Keratinocyte (primary cell): ENCODE measurements around the gene WDR27. TPM values are rescaled to one million over a fixed set of nuclear protein-coding genes. Genes with fewer than 3 reads are reported as not detected.

Experiments
- DNase-seq: peaks from one replicate; pipeline ENCODE4 v3.0.0-alpha.2; 2011; ENCODE audit warnings: low read depth, missing footprints, low spot score
- FAIRE-seq: peaks from 2 replicates; lab custom pipeline; 2011; peaks lifted over from hg19 to GRCh38; lab: Jason Lieb, UNC
- H2AFZ ChIP-seq: 2 replicates; pipeline ENCODE4 v1.6.0; 2012; ENCODE audit warnings: low read length, control low read depth, inconsistent platforms; ENCODE audit not compliant: control insufficient read depth
- H3K27ac ChIP-seq: 2 replicates; pipeline ENCODE4 v1.5.1; 2011; ENCODE audit warnings: low read length; ENCODE audit not compliant: control insufficient read depth, insufficient read depth
- H3K27me3 ChIP-seq: 3 replicates; pipeline ENCODE4 v1.6.0; 2011; ENCODE audit warnings: low read length; ENCODE audit not compliant: control insufficient read depth, insufficient read depth; ENCODE audit errors: extremely low read depth
- H3K36me3 ChIP-seq, 2 experiments: 2 replicates in 1 of 2; 3 replicates in 1 of 2; pipeline ENCODE4 v1.5.1; 2011; ENCODE audit warnings: low read length in 2 of 2, mild to moderate bottlenecking in 1 of 2; ENCODE audit not compliant: control insufficient read depth in 2 of 2, insufficient read depth in 2 of 2; ENCODE audit errors: extremely low read depth in 1 of 2
- H3K4me1 ChIP-seq: 3 replicates; pipeline ENCODE4 v1.5.1; 2011; ENCODE audit warnings: low read length; ENCODE audit not compliant: control insufficient read depth, insufficient read depth; ENCODE audit errors: extremely low read depth
- H3K4me2 ChIP-seq: 3 replicates; pipeline ENCODE4 v1.6.0; 2011; ENCODE audit warnings: low read depth, low read length; ENCODE audit not compliant: control insufficient read depth, insufficient read depth; ENCODE audit errors: extremely low read depth
- H3K4me3 ChIP-seq, 3 experiments: fragments of 200-600 bp in 1 of 3; sonication (generic) in 1 of 3; 2 replicates in 2 of 3; 3 replicates in 1 of 3; pipeline ENCODE4 v1.5.1; 2011 to 2016; ENCODE audit warnings: low read length in 3 of 3, mild to moderate bottlenecking in 3 of 3, control low read depth in 2 of 3, inconsistent platforms in 1 of 3, low read depth in 1 of 3, mixed read lengths in 1 of 3, mixed run types in 1 of 3, moderate library complexity in 1 of 3; ENCODE audit not compliant: control insufficient read depth in 2 of 3, insufficient read depth in 2 of 3; ENCODE audit errors: extremely low read depth in 1 of 3
- H3K79me2 ChIP-seq: 2 replicates; pipeline ENCODE4 v1.6.0; 2012; ENCODE audit warnings: low read length; ENCODE audit not compliant: control insufficient read depth, insufficient read depth
- H3K9ac ChIP-seq: 3 replicates; pipeline ENCODE4 v1.6.0; 2011; ENCODE audit warnings: low read length; ENCODE audit not compliant: control insufficient read depth, insufficient read depth; ENCODE audit errors: extremely low read depth
- H3K9me1 ChIP-seq: 3 replicates; pipeline ENCODE4 v1.6.0; 2011; ENCODE audit warnings: low read length; ENCODE audit not compliant: control insufficient read depth, insufficient read depth; ENCODE audit errors: extremely low read depth
- H3K9me3 ChIP-seq: 2 replicates; pipeline ENCODE4 v1.5.1; 2012; ENCODE audit warnings: low read depth, low read length; ENCODE audit not compliant: control insufficient read depth
- H4K20me1 ChIP-seq: 3 replicates; pipeline ENCODE4 v1.6.0; 2011; ENCODE audit warnings: low read length; ENCODE audit not compliant: control insufficient read depth, insufficient read depth; ENCODE audit errors: extremely low read depth
- CTCF ChIP-seq, 3 experiments: IDR thresholded peaks in 1 of 3; conservative IDR thresholded peaks in 1 of 3; optimal IDR thresholded peaks in 1 of 3; 2 replicates in 2 of 3; 3 replicates in 1 of 3; pipeline versions ENCODE3 to v1.5.1; 2011; ENCODE audit warnings: low read length in 3 of 3, mild to moderate bottlenecking in 3 of 3, moderate library complexity in 2 of 3, control low read depth in 1 of 3, inconsistent platforms in 1 of 3; ENCODE audit not compliant: insufficient read depth in 2 of 3; ENCODE audit errors: extremely low read depth in 1 of 3
- EZH2 ChIP-seq: IDR thresholded peaks from one replicate; pipeline ENCODE4 v1.6.1; 2012; ENCODE audit warnings: inconsistent platforms, mild to moderate bottlenecking, low read length, moderate library complexity
- dilution Hi-C: fragments of 300-500 bp; cut with MboI; formaldehyde crosslinking; loops from one replicate; pipeline ENCODE4 v1.7.0; 2020; ENCODE audit warnings: low sequenced_read_pairs; ENCODE audit not compliant: extremely low pct_ligation_motif_present
- polyA plus RNA-seq, 5 experiments: library from polyadenylated mRNA; depleted of rRNA in 3 of 5; stranded (reverse) in 3 of 5; stranded (forward) in 1 of 5; unstranded in 1 of 5; fragments of >200 nt; gene quantifications; 1 replicate in 1 of 5; 2 replicates in 3 of 5; 3 replicates in 1 of 5; pipeline versions ENCODE4 v1.2.1 to v1.2.3, GENCODE V29; 2011 to 2012; ENCODE audit warnings: missing spikeins in 2 of 5, low read depth in 1 of 5, low replicate concordance in 1 of 5

Gene WDR27
- polyA plus RNA-seq, 1 donor (not counting 4 experiments of a cell fraction or from before 2014, with no cell fraction given), result 17.8 TPM

DNA sequence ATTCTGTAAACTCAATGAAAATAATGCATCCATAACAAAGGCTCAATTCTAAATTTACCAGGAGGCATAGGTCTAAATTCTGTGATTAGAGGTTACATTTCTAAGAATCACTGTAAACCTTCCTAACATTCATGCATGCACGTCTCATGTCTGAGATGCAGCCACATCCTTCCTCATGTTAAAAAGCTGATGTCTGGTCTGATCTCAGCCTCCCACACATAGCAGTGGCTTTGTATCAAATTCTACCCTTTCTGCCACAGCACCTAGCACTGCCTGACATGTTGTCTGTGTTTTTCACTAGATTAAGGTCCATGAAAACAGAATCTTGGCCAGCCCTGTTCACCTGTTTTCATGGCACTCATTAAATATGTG is 171.1 kb downstream of the WDR27 start:
- Histone ChIP-seq H3K9me1 (no peaks in the 10 kb centered on the region), H4K20me1 (no peaks in the 10 kb centered on the region), H3K27me3 (no peaks in the 10 kb centered on the region), H3K36me3 (no peaks in the 10 kb centered on the region), H2AFZ (no peak overlapping the region), H3K9ac (no peak overlapping the region), H3K79me2 (no peaks in the 10 kb centered on the region), H3K4me1 (no peaks in the 10 kb centered on the region), H3K4me3 (no peak overlapping the region), H3K9me3 (peaks cover 5% of the 10 kb centered on the region), H3K4me2 (no peak overlapping the region), H3K27ac (no peak overlapping the region)
- FAIRE-seq (no peak), DNase-seq (no peak)
- TF ChIP-seq CTCF (optimal IDR thresholded peaks at IDR 0.05 in 1 of 3, IDR thresholded peaks at IDR 0.05 in 1 of 3, conservative IDR thresholded peaks at IDR 0.05 in 1 of 3; ENCODE audit: extremely low read depth in 1 of 3, insufficient read depth in 2 of 3, low read length in 3 of 3) (no peak), EZH2 (no peak)
- dilution Hi-C loops, result no loop called here

GRCh38 chr6:169529931-169530751 is 171.7 kb downstream of the WDR27 start:
- Histone ChIP-seq H3K27me3 (no peaks in the 10 kb centered on the region), H3K4me3 (no peak overlapping the region), H3K9me3 (peaks cover 5% of the 10 kb centered on the region), H4K20me1 (no peaks in the 10 kb centered on the region), H3K79me2 (no peaks in the 10 kb centered on the region), H3K9ac (no peak overlapping the region), H3K36me3 (no peaks in the 10 kb centered on the region), H3K4me2 (no peak overlapping the region), H3K27ac (no peak overlapping the region), H3K4me1 (no peaks in the 10 kb centered on the region), H2AFZ (no peak overlapping the region), H3K9me1 (no peaks in the 10 kb centered on the region)
- FAIRE-seq (no peak), DNase-seq (no peak)
- TF ChIP-seq EZH2, result no peak
- no peak for TF ChIP-seq CTCF (optimal IDR thresholded peaks at IDR 0.05 in 1 of 3, IDR thresholded peaks at IDR 0.05 in 1 of 3, conservative IDR thresholded peaks at IDR 0.05 in 1 of 3; ENCODE audit: extremely low read depth in 1 of 3, insufficient read depth in 2 of 3, low read length in 3 of 3)
- dilution Hi-C loops, result no loop called here
